ENCODE measurements around the gene REV1. TPM values are rescaled to one million over a fixed set of nuclear protein-coding genes. Genes with fewer than 3 reads are reported as not detected.
A peak's percentile ranks its signal among the peaks of the same experiment; 100 is the strongest.
"Not testable (repeated sequence)": the region's sequence is repeated elsewhere in the genome, so short reads cannot be mapped to it uniquely, and the experiment has no call there.

REV1 gene
- total RNA-seq, 2 experiments from 2014 or later, result 39.4 to 42.1 TPM

GRCh38 chr2:99395589-99396130 lies 94.2 kb downstream of the REV1 start:
- ChIA-PET POLR2A (no interaction called here), CTCF (no interaction called here)
- DNase-seq (no peak), ATAC-seq (no peak)
- H3K4me1 Mint-ChIP-seq (ENCODE audit: low read depth), result no peaks in the 10 kb centered on the region
- H3K4me3 Mint-ChIP-seq, result no peak overlapping the region
- H3K27me3 Mint-ChIP-seq (ENCODE audit: low read depth), result no peaks in the 10 kb centered on the region
- peak overlapping the region; percentile 8 for H3K27ac Mint-ChIP-seq
- peaks cover 67% of the 10 kb centered on the region for H3K36me3 Mint-ChIP-seq (ENCODE audit: low read depth)
- H3K9me3 Mint-ChIP-seq (ENCODE audit: insufficient read depth), result no peaks in the 10 kb centered on the region

GRCh38 chr2:99389946-99390345 lies 99.9 kb downstream of the REV1 start:
- CTCF ChIA-PET, result no interaction called here
- ATAC-seq (no peak), DNase-seq (no peak)
- peaks cover 38% of the 10 kb centered on the region for H3K36me3 Mint-ChIP-seq (ENCODE audit: low read depth)
- H3K4me1 Mint-ChIP-seq (ENCODE audit: low read depth), result no peaks in the 10 kb centered on the region
- POLR2A ChIA-PET, result no interaction called here
- H3K27me3 Mint-ChIP-seq (ENCODE audit: low read depth), result no peaks in the 10 kb centered on the region
- H3K27ac Mint-ChIP-seq, result no peak overlapping the region
- no peaks in the 10 kb centered on the region for H3K9me3 Mint-ChIP-seq (ENCODE audit: insufficient read depth)
- H3K4me3 Mint-ChIP-seq, result no peak overlapping the region

GRCh38 chr2:99389371-99389770 lies 100.4 kb downstream of the REV1 start:
- no peak for DNase-seq
- no peaks in the 10 kb centered on the region for H3K4me1 Mint-ChIP-seq (ENCODE audit: low read depth)
- H3K27me3 Mint-ChIP-seq (ENCODE audit: low read depth), result no peaks in the 10 kb centered on the region
- no peaks in the 10 kb centered on the region for H3K9me3 Mint-ChIP-seq (ENCODE audit: insufficient read depth)
- peaks cover 39% of the 10 kb centered on the region for H3K36me3 Mint-ChIP-seq (ENCODE audit: low read depth)
- CTCF ChIA-PET, result interaction anchor here (0.6 kb wide), 1 partner anchor 1005 kb away, joined by 4 read pairs; no protein-coding TSS in a partner anchor
- POLR2A ChIA-PET, result no interaction called here
- no peak overlapping the region for H3K27ac Mint-ChIP-seq
- no peak overlapping the region for H3K4me3 Mint-ChIP-seq
- no peak for ATAC-seq

- no peaks in the 10 kb centered on the region for H3K27me3 Mint-ChIP-seq (ENCODE audit: low read depth)
- no peak for DNase-seq
- H3K4me1 Mint-ChIP-seq (ENCODE audit: low read depth), result no peaks in the 10 kb centered on the region
- H3K9me3 Mint-ChIP-seq (ENCODE audit: insufficient read depth), result no peaks in the 10 kb centered on the region
- CTCF ChIA-PET, result interaction anchor here (0.6 kb wide), 1 partner anchor 1004 kb away, joined by 4 read pairs; no protein-coding TSS in a partner anchor
- peaks cover 38% of the 10 kb centered on the region for H3K36me3 Mint-ChIP-seq (ENCODE audit: low read depth)
- ATAC-seq, result no peak
- no peak overlapping the region for H3K4me3 Mint-ChIP-seq
- no peak overlapping the region for H3K27ac Mint-ChIP-seq
- POLR2A ChIA-PET, result no interaction called here
These were observed 100.9 kb downstream of the REV1 start for GRCh38 chr2:99388892-99389291.

- ATAC-seq (no peak), DNase-seq (no peak)
- ChIA-PET CTCF (no interaction called here), POLR2A (interaction anchor here (1.0 kb wide), 1 partner anchor 13 kb away, joined by 3 read pairs; no protein-coding TSS in a partner anchor)
- H3K27me3 Mint-ChIP-seq (ENCODE audit: low read depth), result no peaks in the 10 kb centered on the region
- H3K4me3 Mint-ChIP-seq, result no peak overlapping the region
- H3K36me3 Mint-ChIP-seq (ENCODE audit: low read depth), result peaks cover 44% of the 10 kb centered on the region
- H3K4me1 Mint-ChIP-seq (ENCODE audit: low read depth), result no peaks in the 10 kb centered on the region
- H3K27ac Mint-ChIP-seq, result no peak overlapping the region
- H3K9me3 Mint-ChIP-seq (ENCODE audit: insufficient read depth), result no peaks in the 10 kb centered on the region
These were observed 103.8 kb downstream of the REV1 start for GRCh38 chr2:99386011-99386410.

- Mint-ChIP-seq H3K27ac (no peak overlapping the region), H3K27me3 (ENCODE audit: low read depth) (no peaks in the 10 kb centered on the region), H3K4me3 (no peak overlapping the region), H3K9me3 (ENCODE audit: insufficient read depth) (no peaks in the 10 kb centered on the region), H3K4me1 (ENCODE audit: low read depth) (peaks cover 7% of the 10 kb centered on the region), H3K36me3 (ENCODE audit: low read depth) (peaks cover 53% of the 10 kb centered on the region)
- DNase-seq (no peak), ATAC-seq (no peak)
- POLR2A ChIA-PET, result interaction anchor here (0.6 kb wide), 1 partner anchor 1927 kb away, joined by 5 read pairs; no protein-coding TSS in a partner anchor
- CTCF ChIA-PET, result interaction anchor here (2.0 kb wide), 1 partner anchor 44 kb away, joined by 5 read pairs; the partner anchor contains the start of gene EIF5B
These were observed 107.7 kb downstream of the REV1 start for GRCh38 chr2:99382143-99382542.

- H3K4me1 Mint-ChIP-seq (ENCODE audit: low read depth), result peaks cover 7% of the 10 kb centered on the region
- peaks cover 60% of the 10 kb centered on the region for H3K36me3 Mint-ChIP-seq (ENCODE audit: low read depth)
- ATAC-seq, result no peak
- no peak for DNase-seq
- H3K27me3 Mint-ChIP-seq (ENCODE audit: low read depth), result no peaks in the 10 kb centered on the region
- ChIA-PET POLR2A (no interaction called here), CTCF (no interaction called here)
- H3K9me3 Mint-ChIP-seq (ENCODE audit: insufficient read depth), result no peaks in the 10 kb centered on the region
- H3K4me3 Mint-ChIP-seq, result no peak overlapping the region
- H3K27ac Mint-ChIP-seq, result no peak overlapping the region
These were observed 109.3 kb downstream of the REV1 start for GRCh38 chr2:99380376-99381010.

- POLR2A ChIA-PET, result no interaction called here
- Mint-ChIP-seq H3K36me3 (ENCODE audit: low read depth) (peaks cover 68% of the 10 kb centered on the region), H3K4me3 (no peak overlapping the region), H3K9me3 (ENCODE audit: insufficient read depth) (no peaks in the 10 kb centered on the region), H3K4me1 (ENCODE audit: low read depth) (peaks cover 7% of the 10 kb centered on the region), H3K27ac (no peak overlapping the region), H3K27me3 (ENCODE audit: low read depth) (no peaks in the 10 kb centered on the region)
- CTCF ChIA-PET, result no interaction called here
- no peak for DNase-seq
- no peak for ATAC-seq
These were observed 111.9 kb downstream of the REV1 start for GRCh38 chr2:99377879-99378278.

- Mint-ChIP-seq H3K36me3 (ENCODE audit: low read depth) (peaks cover 70% of the 10 kb centered on the region), H3K27me3 (ENCODE audit: low read depth) (no peaks in the 10 kb centered on the region), H3K4me1 (ENCODE audit: low read depth) (peaks cover 7% of the 10 kb centered on the region), H3K27ac (no peak overlapping the region), H3K9me3 (ENCODE audit: insufficient read depth) (no peaks in the 10 kb centered on the region), H3K4me3 (no peak overlapping the region)
- ChIA-PET CTCF (interaction anchor here (1.4 kb wide), 1 partner anchor 40 kb away, joined by 4 read pairs; the partner anchor contains the start of genes EIF5B and TXNDC9), POLR2A (no interaction called here)
- ATAC-seq, result no peak
- DNase-seq, result no peak
These were observed 113.5 kb downstream of the REV1 start for GRCh38 chr2:99376254-99376864.

- POLR2A ChIA-PET, result no interaction called here
- DNase-seq (no peak), ATAC-seq (no peak)
- CTCF ChIA-PET, result interaction anchor here (1.1 kb wide), 1 partner anchor 29 kb away, joined by 3 read pairs; no protein-coding TSS in a partner anchor
- Mint-ChIP-seq H3K36me3 (ENCODE audit: low read depth) (peaks cover 66% of the 10 kb centered on the region), H3K4me3 (no peak overlapping the region), H3K4me1 (ENCODE audit: low read depth) (peaks cover 7% of the 10 kb centered on the region), H3K27ac (no peak overlapping the region), H3K9me3 (ENCODE audit: insufficient read depth) (no peaks in the 10 kb centered on the region), H3K27me3 (ENCODE audit: low read depth) (no peaks in the 10 kb centered on the region)
These were observed 115.1 kb downstream of the REV1 start for GRCh38 chr2:99374747-99375146.

- H3K27ac Mint-ChIP-seq, result no peak overlapping the region
- DNase-seq, result no peak
- ChIA-PET CTCF (interaction anchor here (0.9 kb wide), 1 partner anchor 10 kb away, joined by 4 read pairs; no protein-coding TSS in a partner anchor), POLR2A (no interaction called here)
- no peaks in the 10 kb centered on the region for H3K27me3 Mint-ChIP-seq (ENCODE audit: low read depth)
- no peak overlapping the region for H3K4me3 Mint-ChIP-seq
- peaks cover 7% of the 10 kb centered on the region for H3K4me1 Mint-ChIP-seq (ENCODE audit: low read depth)
- ATAC-seq, result no peak
- H3K36me3 Mint-ChIP-seq (ENCODE audit: low read depth), result peaks cover 66% of the 10 kb centered on the region
- no peaks in the 10 kb centered on the region for H3K9me3 Mint-ChIP-seq (ENCODE audit: insufficient read depth)
These were observed 116.7 kb downstream of the REV1 start for GRCh38 chr2:99373144-99373543.

GRCh38 chr2:99368854-99369253 lies 121.0 kb downstream of the REV1 start:
- POLR2A ChIA-PET; H3K27me3 Mint-ChIP-seq (ENCODE audit: low read depth); H3K4me3 Mint-ChIP-seq; DNase-seq; H3K27ac Mint-ChIP-seq; H3K9me3 Mint-ChIP-seq (ENCODE audit: insufficient read depth); H3K4me1 Mint-ChIP-seq (ENCODE audit: low read depth); ATAC-seq; CTCF ChIA-PET: not testable (repeated sequence)
- peaks cover 64% of the 10 kb centered on the region for H3K36me3 Mint-ChIP-seq (ENCODE audit: low read depth)
